Peyer's patch (tissue), 4 donors: ENCODE data around the gene SEC14L3.

Source experiments
- POLR2A ChIP-seq, 2 donors: fragments of 450-650 bp; IDR thresholded peaks; one replicate each; pipeline ENCODE4 v1.5.1; 2017; ENCODE audit warnings: antibody characterized with exemption in 2 of 2, mild to moderate bottlenecking in 2 of 2, moderate library complexity in 2 of 2
- TF ChIP-seq, protein P1 (sequence below), 6 experiments: fragments of 450-650 bp in 4 of 6; fragments of 200-600 bp in 2 of 6; sonication (generic) in 1 of 6; IDR thresholded peaks; one replicate each; pipeline ENCODE4 v1.5.1; 2017 to 2019; ENCODE audit warnings: antibody characterized with exemption in 6 of 6, mild to moderate bottlenecking in 3 of 6, moderate library complexity in 1 of 6

DNA sequence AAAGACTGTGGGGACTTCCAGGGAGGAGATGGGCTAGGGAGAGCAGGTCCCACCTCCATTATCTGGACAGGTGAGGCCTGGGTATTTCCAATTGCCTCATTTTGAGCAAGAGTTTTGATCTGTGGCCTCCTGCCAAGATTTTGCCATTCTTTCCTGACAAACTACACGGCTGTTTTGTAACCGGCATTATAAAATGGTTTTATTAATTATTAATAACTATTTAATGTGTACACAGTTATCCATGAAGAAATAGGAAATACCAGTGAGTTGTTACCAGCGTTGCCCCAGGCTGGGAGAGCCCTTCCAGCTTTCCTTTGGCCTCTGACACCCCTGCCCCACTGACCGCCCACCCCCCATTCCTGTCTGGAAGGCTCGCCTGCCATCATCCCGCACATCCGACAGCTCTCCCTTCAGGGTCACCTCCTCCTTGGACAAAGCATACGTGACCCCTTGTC, 14.9 kb upstream of the SEC14L3 start:
- TF ChIP-seq POLR2A (IDR thresholded peaks at IDR 0.05), result no peak
- TF ChIP-seq, protein P1, sequence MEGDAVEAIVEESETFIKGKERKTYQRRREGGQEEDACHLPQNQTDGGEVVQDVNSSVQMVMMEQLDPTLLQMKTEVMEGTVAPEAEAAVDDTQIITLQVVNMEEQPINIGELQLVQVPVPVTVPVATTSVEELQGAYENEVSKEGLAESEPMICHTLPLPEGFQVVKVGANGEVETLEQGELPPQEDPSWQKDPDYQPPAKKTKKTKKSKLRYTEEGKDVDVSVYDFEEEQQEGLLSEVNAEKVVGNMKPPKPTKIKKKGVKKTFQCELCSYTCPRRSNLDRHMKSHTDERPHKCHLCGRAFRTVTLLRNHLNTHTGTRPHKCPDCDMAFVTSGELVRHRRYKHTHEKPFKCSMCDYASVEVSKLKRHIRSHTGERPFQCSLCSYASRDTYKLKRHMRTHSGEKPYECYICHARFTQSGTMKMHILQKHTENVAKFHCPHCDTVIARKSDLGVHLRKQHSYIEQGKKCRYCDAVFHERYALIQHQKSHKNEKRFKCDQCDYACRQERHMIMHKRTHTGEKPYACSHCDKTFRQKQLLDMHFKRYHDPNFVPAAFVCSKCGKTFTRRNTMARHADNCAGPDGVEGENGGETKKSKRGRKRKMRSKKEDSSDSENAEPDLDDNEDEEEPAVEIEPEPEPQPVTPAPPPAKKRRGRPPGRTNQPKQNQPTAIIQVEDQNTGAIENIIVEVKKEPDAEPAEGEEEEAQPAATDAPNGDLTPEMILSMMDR (IDR thresholded peaks at IDR 0.05), result no peak
